ENCODE data around the gene CTNND1.

- TF ChIP-seq TAF1 (IDR thresholded peaks at IDR 0.05; ENCODE audit: low read depth, low read length) = no peak
- TF ChIP-seq POLR2AphosphoS5 (IDR thresholded peaks at IDR 0.05; ENCODE audit: low read depth, low read length) = no peak
- TF ChIP-seq POLR2A (IDR thresholded peaks at IDR 0.05; ENCODE audit: low read depth, low read length) = no peak
- TF ChIP-seq SPI1 (IDR thresholded peaks at IDR 0.05; ENCODE audit: low read depth, low read length) = no peak
- TF ChIP-seq PAX5 (IDR thresholded peaks at IDR 0.05; ENCODE audit: insufficient read depth, low read length, severe bottlenecking) = no peak
These were observed 62.3 kb downstream of the CTNND1 start for GRCh38 chr11:57823859-57824258.
